GM19328 (cell line): ENCODE data around the gene EEPD1.
"Not testable (repeated sequence)": the region's sequence is repeated elsewhere in the genome, so short reads cannot be mapped to it uniquely, and the experiment has no call there.

Experiments
- ATAC-seq: cut with Tn5 transposase; IDR thresholded peaks from one replicate; pipeline ENCODE4 v1.9.1; 2021; ENCODE audit warnings: mild to moderate bottlenecking, moderate library complexity; ENCODE audit not compliant: unreplicated experiment

EEPD1 gene

GRCh38 chr7:36152756-36153570 is at the start of gene EEPD1:
Gene EEPD1 (plus strand): TSS chr7:36153254. CDS start chr7:36154325, 1,071 bp downstream.
- peak; percentile 96 for ATAC-seq

GRCh38 chr7:36103837-36104561 is 49.1 kb upstream of the EEPD1 start:
- ATAC-seq: no peak

GRCh38 chr7:36106972-36107908 is 45.8 kb upstream of the EEPD1 start:
- not testable (repeated sequence) for ATAC-seq

GRCh38 chr7:36107926-36108631 is 45.0 kb upstream of the EEPD1 start:
- ATAC-seq: no peak

- ATAC-seq: no peak
These were observed 43.9 kb upstream of the EEPD1 start for GRCh38 chr7:36109013-36109627.

- ATAC-seq: no peak
These were observed 42.5 kb upstream of the EEPD1 start for GRCh38 chr7:36110584-36110983.

GRCh38 chr7:36112969-36113368 is 40.1 kb upstream of the EEPD1 start:
- no peak for ATAC-seq

- ATAC-seq: no peak
These were observed 38.7 kb upstream of the EEPD1 start for GRCh38 chr7:36114355-36114754.

- peak; percentile 99 for ATAC-seq
These were observed 37.4 kb upstream of the EEPD1 start for GRCh38 chr7:36115448-36116321.

GRCh38 chr7:36116347-36117202 is 36.5 kb upstream of the EEPD1 start:
- ATAC-seq: no peak

- no peak for ATAC-seq
These were observed 35.7 kb upstream of the EEPD1 start for GRCh38 chr7:36117203-36117840.

- ATAC-seq: no peak
These were observed 34.7 kb upstream of the EEPD1 start for GRCh38 chr7:36118344-36118743.

GRCh38 chr7:36119005-36119706 is 33.9 kb upstream of the EEPD1 start:
- no peak for ATAC-seq

- not testable (repeated sequence) for ATAC-seq
These were observed 32.9 kb upstream of the EEPD1 start for GRCh38 chr7:36119983-36120646.

GRCh38 chr7:36125630-36126029 is 27.4 kb upstream of the EEPD1 start:
- ATAC-seq: not testable (repeated sequence)

- peak; percentile 88 for ATAC-seq
These were observed 25.8 kb upstream of the EEPD1 start for GRCh38 chr7:36127075-36127740.
